ENCODE results near the gene PLVAP.

PLVAP gene

GRCh38 chr19:17318966-17319365 is 58.2 kb downstream of the PLVAP start:
- no peak for TF ChIP-seq CTCF (IDR thresholded peaks at IDR 0.05; ENCODE audit: low read depth, low read length)
- no peak for DNase-seq (ENCODE audit: extremely low read depth, low read depth)

GRCh38 chr19:17314007-17314593 is 63.0 kb downstream of the PLVAP start:
- DNase-seq (ENCODE audit: extremely low read depth, low read depth): no peak
- no peak for TF ChIP-seq CTCF (IDR thresholded peaks at IDR 0.05; ENCODE audit: low read depth, low read length)

- DNase-seq (ENCODE audit: extremely low read depth, low read depth): no peak
- no peak for TF ChIP-seq CTCF (IDR thresholded peaks at IDR 0.05; ENCODE audit: low read depth, low read length)
Measured at GRCh38 chr19:17312189-17313113, 64.7 kb downstream of the PLVAP start.

- no peak for DNase-seq (ENCODE audit: extremely low read depth, low read depth)
- no peak for TF ChIP-seq CTCF (IDR thresholded peaks at IDR 0.05; ENCODE audit: low read depth, low read length)
Measured at GRCh38 chr19:17311455-17312188, 65.5 kb downstream of the PLVAP start.

GRCh38 chr19:17309965-17310461 is 67.1 kb downstream of the PLVAP start:
- no peak for DNase-seq (ENCODE audit: extremely low read depth, low read depth)
- no peak for TF ChIP-seq CTCF (IDR thresholded peaks at IDR 0.05; ENCODE audit: low read depth, low read length)

GRCh38 chr19:17309198-17309964 is 67.8 kb downstream of the PLVAP start, which contains the start of gene DDA1:
TSS of gene DDA1 (plus strand) at chr19:17309563. CDS start at chr19:17309655, 92 bp downstream.
- no peak for TF ChIP-seq CTCF (IDR thresholded peaks at IDR 0.05; ENCODE audit: low read depth, low read length)
- peak; percentile 99 for DNase-seq (ENCODE audit: extremely low read depth, low read depth)

Data from AG09319 (cell line).